Natural killer cell treated with Interleukin-12 subunit alpha and Interleukin-12 subunit beta and Interleukin-15 and Interleukin-18, amount 100 ng/mL, for 72 hours (primary cell): Measurements from ENCODE around the gene TTC4. TPM values are rescaled to one million over a fixed set of nuclear protein-coding genes. Genes with fewer than 3 reads are reported as not detected.

Experiments
- ATAC-seq, 2 donors: fragments of 150-1000 bp; cut with Tn5 transposase in 1 of 2; sonication (Bioruptor Pico), chemical (Tn5 transposase) in 1 of 2; 2 replicates each; pipeline ENCODE4 v1.10.0; 2021
- DNase-seq: peaks from one replicate; pipeline ENCODE4 v3.0.0; 2022; ENCODE audit warnings: low spot score
- H3K27ac Mint-ChIP-seq, 2 donors: 1 replicate in 1 of 2; 2 replicates in 1 of 2; pipeline ENCODE4 v1.8.0; 2022; ENCODE audit warnings: mixed read lengths in 2 of 2, mild to moderate bottlenecking in 1 of 2, moderate library complexity in 1 of 2
- H3K27me3 Mint-ChIP-seq, 2 donors: 1 replicate in 1 of 2; 2 replicates in 1 of 2; pipeline ENCODE4 v1.8.0; 2022; ENCODE audit warnings: mixed read lengths in 2 of 2
- H3K36me3 Mint-ChIP-seq: one replicate; pipeline ENCODE4 v1.8.0; 2022; ENCODE audit warnings: mixed read lengths
- H3K4me1 Mint-ChIP-seq, 2 donors: 1 replicate in 1 of 2; 2 replicates in 1 of 2; pipeline ENCODE4 v1.8.0; 2022; ENCODE audit warnings: low read depth in 2 of 2, mixed read lengths in 2 of 2, mild to moderate bottlenecking in 1 of 2
- H3K4me3 Mint-ChIP-seq: one replicate; pipeline ENCODE4 v1.8.0; 2022; ENCODE audit warnings: mixed read lengths
- H3K9me3 Mint-ChIP-seq: 2 replicates; pipeline ENCODE4 v1.8.0; 2022; ENCODE audit warnings: mixed read lengths
- total RNA-seq, 2 donors: library from RNA; stranded (reverse); gene quantifications; one replicate each; pipeline ENCODE4 v1.2.3, GENCODE V29; 2022

TTC4 gene
- total RNA-seq, 2 donors from 2014 or later: 30.2 to 33.9 TPM

- Mint-ChIP-seq H3K36me3 (no peaks in the 10 kb centered on the region), H3K27ac (no peak overlapping the region), H3K4me3 (no peak overlapping the region), H3K27me3 (peaks cover 12 to 14% of the 10 kb centered on the region in 2 donors), H3K4me1 (peaks cover 5 to 8% of the 10 kb centered on the region in 2 donors), H3K9me3 (no peaks in the 10 kb centered on the region)
- no peak for ATAC-seq
- no peak for DNase-seq
Measured at GRCh38 chr1:54710841-54711240, 4.8 kb upstream of the TTC4 start.

GRCh38 chr1:54711536-54711935 lies 4.1 kb upstream of the TTC4 start:
- Mint-ChIP-seq H3K4me3 (no peak overlapping the region), H3K9me3 (no peaks in the 10 kb centered on the region), H3K4me1 (peaks cover 10 to 15% of the 10 kb centered on the region in 2 donors), H3K36me3 (no peaks in the 10 kb centered on the region), H3K27ac (no peak overlapping the region), H3K27me3 (peaks cover 12 to 14% of the 10 kb centered on the region in 2 donors)
- ATAC-seq: no peak
- DNase-seq: no peak

- no peaks in the 10 kb centered on the region for H3K9me3 Mint-ChIP-seq
Measured at GRCh38 chr1:54714881-54715492, 674 bp upstream of the TTC4 start.

GRCh38 chr1:54716299-54717047 lies 812 bp downstream of the TTC4 start:
- peaks cover 27 to 29% of the 10 kb centered on the region in 2 donors for H3K4me1 Mint-ChIP-seq
- no peaks in the 10 kb centered on the region for H3K9me3 Mint-ChIP-seq
- DNase-seq (no peak), ATAC-seq (peak; percentile 9 to 48)
- peaks cover 12% of the 10 kb centered on the region for H3K36me3 Mint-ChIP-seq
- H3K4me3 Mint-ChIP-seq: peak overlapping the region; percentile 94
- peak overlapping the region; percentile 80 to 92 for H3K27ac Mint-ChIP-seq
- no peaks in the 10 kb centered on the region for H3K27me3 Mint-ChIP-seq

More at GRCh38 chr1:54714881-54715492, 674 bp upstream of the TTC4 start:
- peaks cover 27 to 29% of the 10 kb centered on the region in 2 donors for H3K4me1 Mint-ChIP-seq
- no peak for ATAC-seq
- H3K4me3 Mint-ChIP-seq: peak overlapping the region; percentile 94
- H3K36me3 Mint-ChIP-seq: peaks cover 12% of the 10 kb centered on the region
- H3K27ac Mint-ChIP-seq: peak overlapping the region; percentile 80 to 92
- DNase-seq: no peak
- H3K27me3 Mint-ChIP-seq: peaks cover 0 to 3% of the 10 kb centered on the region in 2 donors

- DNase-seq (no peak), ATAC-seq (no peak)
- no peak overlapping the region for H3K4me3 Mint-ChIP-seq
- no peaks in the 10 kb centered on the region for H3K9me3 Mint-ChIP-seq
- H3K36me3 Mint-ChIP-seq: peaks cover 43% of the 10 kb centered on the region
- H3K4me1 Mint-ChIP-seq: peaks cover 12 to 15% of the 10 kb centered on the region in 2 donors
- H3K27ac Mint-ChIP-seq: no peak overlapping the region
- H3K27me3 Mint-ChIP-seq: no peaks in the 10 kb centered on the region
Measured at GRCh38 chr1:54721719-54722118, 6.1 kb downstream of the TTC4 start.

- DNase-seq: no peak
- Mint-ChIP-seq H3K36me3 (peaks cover 51% of the 10 kb centered on the region), H3K27ac (no peak overlapping the region)
Measured at GRCh38 chr1:54723985-54724384, 8.3 kb downstream of the TTC4 start.

GRCh38 chr1:54724771-54725170 lies 9.1 kb downstream of the TTC4 start:
- Mint-ChIP-seq H3K4me3 (no peak overlapping the region), H3K27me3 (no peaks in the 10 kb centered on the region), H3K36me3 (peaks cover 50% of the 10 kb centered on the region), H3K4me1 (no peaks in the 10 kb centered on the region), H3K27ac (no peak overlapping the region), H3K9me3 (no peaks in the 10 kb centered on the region)
- DNase-seq (no peak), ATAC-seq (no peak)

More at GRCh38 chr1:54723985-54724384, 8.3 kb downstream of the TTC4 start:
- peaks cover 0 to 4% of the 10 kb centered on the region in 2 donors for H3K4me1 Mint-ChIP-seq
- ATAC-seq: no peak
- no peaks in the 10 kb centered on the region for H3K9me3 Mint-ChIP-seq
- no peaks in the 10 kb centered on the region for H3K27me3 Mint-ChIP-seq
- no peak overlapping the region for H3K4me3 Mint-ChIP-seq

- H3K27me3 Mint-ChIP-seq: no peaks in the 10 kb centered on the region
- peaks cover 0 to 4% of the 10 kb centered on the region in 2 donors for H3K4me1 Mint-ChIP-seq
- DNase-seq (no peak), ATAC-seq (no peak)
- H3K9me3 Mint-ChIP-seq: no peaks in the 10 kb centered on the region
- H3K27ac Mint-ChIP-seq: no peak overlapping the region
- H3K36me3 Mint-ChIP-seq: peaks cover 46% of the 10 kb centered on the region
- no peak overlapping the region for H3K4me3 Mint-ChIP-seq
Measured at GRCh38 chr1:54728027-54728426, 12.4 kb downstream of the TTC4 start.

- peaks cover 37% of the 10 kb centered on the region for H3K36me3 Mint-ChIP-seq
- H3K27me3 Mint-ChIP-seq: no peaks in the 10 kb centered on the region
- no peaks in the 10 kb centered on the region for H3K9me3 Mint-ChIP-seq
- ATAC-seq: no peak
- H3K4me3 Mint-ChIP-seq: no peak overlapping the region
- peaks cover 0 to 5% of the 10 kb centered on the region in 2 donors for H3K4me1 Mint-ChIP-seq
- no peak for DNase-seq
- no peak overlapping the region for H3K27ac Mint-ChIP-seq
Measured at GRCh38 chr1:54736685-54737084, 21.0 kb downstream of the TTC4 start.

GRCh38 chr1:54738244-54738643 lies 22.6 kb downstream of the TTC4 start:
- no peak overlapping the region for H3K4me3 Mint-ChIP-seq
- H3K27ac Mint-ChIP-seq: no peak overlapping the region
- H3K36me3 Mint-ChIP-seq: peaks cover 38% of the 10 kb centered on the region
- H3K4me1 Mint-ChIP-seq: peaks cover 0 to 6% of the 10 kb centered on the region in 2 donors
- ATAC-seq (no peak), DNase-seq (no peak)
- H3K9me3 Mint-ChIP-seq: no peaks in the 10 kb centered on the region
- no peaks in the 10 kb centered on the region for H3K27me3 Mint-ChIP-seq

- ATAC-seq (no peak), DNase-seq (no peak)
- Mint-ChIP-seq H3K27ac (no peak overlapping the region), H3K27me3 (no peaks in the 10 kb centered on the region), H3K36me3 (peaks cover 31% of the 10 kb centered on the region), H3K9me3 (no peaks in the 10 kb centered on the region), H3K4me3 (no peak overlapping the region), H3K4me1 (peaks cover 0 to 6% of the 10 kb centered on the region in 2 donors)
Measured at GRCh38 chr1:54741531-54741930, 25.9 kb downstream of the TTC4 start.

GRCh38 chr1:54742282-54742681 lies 26.6 kb downstream of the TTC4 start:
- no peaks in the 10 kb centered on the region for H3K9me3 Mint-ChIP-seq
- no peaks in the 10 kb centered on the region for H3K27me3 Mint-ChIP-seq
- ATAC-seq: no peak
- H3K4me3 Mint-ChIP-seq: no peak overlapping the region
- peaks cover 0 to 2% of the 10 kb centered on the region in 2 donors for H3K4me1 Mint-ChIP-seq
- DNase-seq: no peak
- peaks cover 23% of the 10 kb centered on the region for H3K36me3 Mint-ChIP-seq
- no peak overlapping the region for H3K27ac Mint-ChIP-seq

GRCh38 chr1:54743416-54744226 lies 28.0 kb downstream of the TTC4 start:
- no peak overlapping the region for H3K27ac Mint-ChIP-seq
- no peak for ATAC-seq
- H3K36me3 Mint-ChIP-seq: peaks cover 17% of the 10 kb centered on the region

GRCh38 chr1:54744696-54745095 lies 29.0 kb downstream of the TTC4 start:
- DNase-seq (no peak), ATAC-seq (no peak)
- Mint-ChIP-seq H3K4me3 (no peak overlapping the region), H3K4me1 (peaks cover 0 to 2% of the 10 kb centered on the region in 2 donors), H3K36me3 (peaks cover 12% of the 10 kb centered on the region), H3K27me3 (no peaks in the 10 kb centered on the region), H3K27ac (no peak overlapping the region), H3K9me3 (no peaks in the 10 kb centered on the region)

More at GRCh38 chr1:54743416-54744226, 28.0 kb downstream of the TTC4 start:
- Mint-ChIP-seq H3K27me3 (no peaks in the 10 kb centered on the region), H3K9me3 (no peaks in the 10 kb centered on the region), H3K4me3 (no peak overlapping the region), H3K4me1 (peaks cover 0 to 2% of the 10 kb centered on the region in 2 donors)
- no peak for DNase-seq
